Measurements from ENCODE around the gene TMED1.
A peak's percentile ranks its signal among the peaks of the same experiment; 100 is the strongest.
"Not testable (repeated sequence)": the region's sequence is repeated elsewhere in the genome, so short reads cannot be mapped to it uniquely, and the experiment has no call there.

The TMED1 gene

GRCh38 chr19:10835754-10836478, at the start of gene TMED1:
TSS of gene TMED1 (minus strand) at chr19:10836212. CDS start at chr19:10836191, 21 bp downstream.
- peak; percentile 97 to 98 for DNase-seq

GRCh38 chr19:10885201-10886169, 49.5 kb upstream of the TMED1 start:
- no peak for DNase-seq

- no peak for DNase-seq
These were observed 48.3 kb upstream of the TMED1 start for GRCh38 chr19:10884274-10884673.

- DNase-seq = no peak
These were observed 46.1 kb upstream of the TMED1 start for GRCh38 chr19:10882108-10882457.

- DNase-seq = no peak
These were observed 45.5 kb upstream of the TMED1 start for GRCh38 chr19:10881403-10882107.

- no peak for DNase-seq
These were observed 42.2 kb upstream of the TMED1 start for GRCh38 chr19:10878253-10878652.

GRCh38 chr19:10877608-10878007, 41.6 kb upstream of the TMED1 start:
- not testable (repeated sequence) for DNase-seq

- no peak for DNase-seq
These were observed 40.6 kb upstream of the TMED1 start for GRCh38 chr19:10876459-10877240.

GRCh38 chr19:10874024-10874423, 38.0 kb upstream of the TMED1 start:
- no peak for DNase-seq

- peak in 1 of 2 donors; percentile 13 for DNase-seq
These were observed 36.6 kb upstream of the TMED1 start for GRCh38 chr19:10872546-10873107.

GRCh38 chr19:10871711-10872545, 35.9 kb upstream of the TMED1 start:
- DNase-seq = peak; percentile 15 to 23

- DNase-seq = peak; percentile 98 to 99
These were observed 35.1 kb upstream of the TMED1 start, which contains the start of gene CARM1 for GRCh38 chr19:10870955-10871603. TSS of gene CARM1 (plus strand) at chr19:10871553. CDS start at chr19:10871703, 150 bp downstream.

GRCh38 chr19:10870501-10870954, 34.5 kb upstream of the TMED1 start:
- DNase-seq = no peak

GRCh38 chr19:10869872-10870311, 33.9 kb upstream of the TMED1 start:
- DNase-seq = not testable (repeated sequence)

- DNase-seq = no peak
These were observed 33.0 kb upstream of the TMED1 start for GRCh38 chr19:10868872-10869547.

GRCh38 chr19:10866495-10866894, 30.5 kb upstream of the TMED1 start:
- no peak for DNase-seq

GRCh38 chr19:10864538-10864899, 28.5 kb upstream of the TMED1 start:
- peak; percentile 86 to 88 for DNase-seq

GRCh38 chr19:10863107-10863717, 27.2 kb upstream of the TMED1 start:
- DNase-seq = no peak

- no peak for DNase-seq
These were observed 26.6 kb upstream of the TMED1 start for GRCh38 chr19:10862561-10863106.
